Naive thymus-derived CD4-positive, alpha-beta T cell (primary cell): ENCODE data around the gene TFRC. TPM values are rescaled to one million over a fixed set of nuclear protein-coding genes. Genes with fewer than 3 reads are reported as not detected.

Experiments
- ATAC-seq: fragments of 150-1000 bp; cut with Tn5 transposase; 2 replicates; pipeline ENCODE4 v1.10.0; 2021; ENCODE audit warnings: mild to moderate bottlenecking, moderate library complexity
- CTCF ChIA-PET: fragments of 350-600 bp; sonication (Branson Sonifier 250); formaldehyde crosslinking; loops from one replicate; lab custom pipeline; 2021; ENCODE audit warnings: antibody characterized with exemption; lab: Charles Lee
- POLR2A ChIA-PET: fragments of 350-600 bp; sonication (Branson Sonifier 250); formaldehyde crosslinking; loops from one replicate; lab custom pipeline; 2021; ENCODE audit warnings: antibody characterized with exemption, inconsistent platforms; lab: Charles Lee
- DNase-seq, 9 donors: peaks; one replicate each; pipeline versions ENCODE4 v3.0.0 to v3.0.0-alpha.2; 2020 to 2022; ENCODE audit warnings: mixed read lengths in 1 of 9
- H3K27ac ChIP-seq: one replicate; pipeline ENCODE4 v1.7.0; 2013; ENCODE audit warnings: mild to moderate bottlenecking, low read depth, low read length, moderate library complexity
- H3K27me3 ChIP-seq, 2 donors: one replicate each; pipeline ENCODE4 v1.7.0; 2013; ENCODE audit warnings: low read length in 2 of 2, mild to moderate bottlenecking in 2 of 2, moderate library complexity in 2 of 2; ENCODE audit not compliant: control insufficient read depth in 2 of 2, insufficient read depth in 2 of 2
- H3K36me3 ChIP-seq, 3 experiments: 1 replicate in 2 of 3; 2 replicates in 1 of 3; pipeline ENCODE4 v1.7.0; 2013; ENCODE audit warnings: low read length in 3 of 3, mild to moderate bottlenecking in 3 of 3, moderate library complexity in 1 of 3; ENCODE audit not compliant: insufficient read depth in 3 of 3, control insufficient read depth in 2 of 3
- H3K4me1 ChIP-seq, 2 donors: one replicate each; pipeline ENCODE4 v1.7.0; 2013; ENCODE audit warnings: low read length in 2 of 2, mild to moderate bottlenecking in 2 of 2, moderate library complexity in 1 of 2; ENCODE audit not compliant: control insufficient read depth in 2 of 2, insufficient read depth in 2 of 2
- H3K4me3 ChIP-seq: 2 replicates; pipeline ENCODE4 v1.7.0; 2013; ENCODE audit warnings: mild to moderate bottlenecking, low read length
- H3K9me3 ChIP-seq, 3 experiments: 1 replicate in 2 of 3; 2 replicates in 1 of 3; pipeline ENCODE4 v1.7.0; 2013; ENCODE audit warnings: low read length in 3 of 3; ENCODE audit not compliant: control insufficient read depth in 2 of 3
- H3K27ac Mint-ChIP-seq, 9 donors: one replicate each; pipeline ENCODE4 v1.8.0; 2020 to 2022; ENCODE audit warnings: mixed read lengths in 9 of 9, mild to moderate bottlenecking in 8 of 9, moderate library complexity in 5 of 9, inconsistent platforms in 2 of 9
- H3K27me3 Mint-ChIP-seq, 5 donors: one replicate each; pipeline ENCODE4 v1.8.0; 2021 to 2022; ENCODE audit warnings: mixed read lengths in 5 of 5, mild to moderate bottlenecking in 1 of 5
- H3K36me3 Mint-ChIP-seq, 5 donors: one replicate each; pipeline ENCODE4 v1.8.0; 2020 to 2022; ENCODE audit warnings: mixed read lengths in 5 of 5, mild to moderate bottlenecking in 3 of 5, inconsistent platforms in 1 of 5
- H3K4me1 Mint-ChIP-seq, 7 donors: one replicate each; pipeline ENCODE4 v1.8.0; 2020 to 2022; ENCODE audit warnings: mixed read lengths in 7 of 7, mild to moderate bottlenecking in 3 of 7, inconsistent platforms in 1 of 7
- H3K4me3 Mint-ChIP-seq, 10 donors: one replicate each; pipeline ENCODE4 v1.8.0; 2020 to 2022; ENCODE audit warnings: mild to moderate bottlenecking in 10 of 10, mixed read lengths in 10 of 10, moderate library complexity in 6 of 10, inconsistent platforms in 2 of 10
- H3K9me3 Mint-ChIP-seq, 11 donors: one replicate each; pipeline ENCODE4 v1.8.0; 2020 to 2022; ENCODE audit warnings: mixed read lengths in 11 of 11, mild to moderate bottlenecking in 4 of 11, inconsistent platforms in 1 of 11, moderate library complexity in 1 of 11
- intact Hi-C, 2 donors: fragments of 100-400 bp; cut with micrococcal nuclease; formaldehyde crosslinking; loops; one replicate each; pipeline ENCODE4 v1.15.1; 2023
- polyA plus RNA-seq, 2 donors: library from polyadenylated mRNA; unstranded; fragments of 300-500 nt; fragmentation: Illumina TruSeq; gene quantifications; one replicate each; pipeline ENCODE4 v1.2.3, GENCODE V29; 2021
- total RNA-seq, 6 experiments: library from RNA in 5 of 6; stranded (reverse) in 5 of 6; gene quantifications; 1 replicate in 5 of 6; 2 replicates in 1 of 6; pipeline ENCODE4 v1.2.3 and lab custom pipeline; 2021 to 2026

TFRC gene
- total and polyA plus RNA-seq, 7 experiments from 2014 or later, result 12.6 to 417 (median 60.2) TPM

- CTCF ChIA-PET, result no interaction called here
- peak; percentile 85 for ATAC-seq
Measured at GRCh38 chr3:196055683-196056270, 26.1 kb downstream of the TFRC start.

GRCh38 chr3:196055240-196055639, 26.6 kb downstream of the TFRC start:
- Histone ChIP-seq H3K27me3 (no peaks in the 10 kb centered on the region), H3K36me3 (peaks cover 47 to 91% (median 67%) of the 10 kb centered on the region in 3 experiments), H3K9me3 (no peaks in the 10 kb centered on the region), H3K4me1 (no peaks in the 10 kb centered on the region), H3K27ac (no peak overlapping the region), H3K4me3 (no peak overlapping the region)
- no peaks in the 10 kb centered on the region for H3K9me3 Mint-ChIP-seq
- intact Hi-C loops, result no loop called here
- POLR2A ChIA-PET, result no interaction called here
- H3K36me3 Mint-ChIP-seq, result peaks cover 6 to 54% (median 42%) of the 10 kb centered on the region in 5 donors
- DNase-seq (no peak), ATAC-seq (no peak)
- CTCF ChIA-PET, result no interaction called here
- H3K4me3 Mint-ChIP-seq, result no peak overlapping the region
- peaks cover 0 to 4% (median 0%) of the 10 kb centered on the region in 7 donors for H3K4me1 Mint-ChIP-seq
- H3K27ac Mint-ChIP-seq, result no peak overlapping the region
- no peaks in the 10 kb centered on the region for H3K27me3 Mint-ChIP-seq

More at GRCh38 chr3:196055683-196056270, 26.1 kb downstream of the TFRC start:
- Histone ChIP-seq H3K27ac (no peak overlapping the region), H3K36me3 (peaks cover 44 to 89% (median 64%) of the 10 kb centered on the region in 3 experiments), H3K4me3 (no peak overlapping the region), H3K27me3 (no peaks in the 10 kb centered on the region), H3K4me1 (no peaks in the 10 kb centered on the region), H3K9me3 (no peaks in the 10 kb centered on the region)
- peaks cover 0 to 5% (median 0%) of the 10 kb centered on the region in 7 donors for H3K4me1 Mint-ChIP-seq
- intact Hi-C loops, result no loop called here
- no peaks in the 10 kb centered on the region for H3K9me3 Mint-ChIP-seq
- no peaks in the 10 kb centered on the region for H3K27me3 Mint-ChIP-seq
- H3K36me3 Mint-ChIP-seq, result peaks cover 8 to 56% (median 44%) of the 10 kb centered on the region in 5 donors
- no peak for DNase-seq
- POLR2A ChIA-PET, result interaction anchor here (0.6 kb wide), 1 partner anchor 17 kb away, joined by 4 read pairs; no protein-coding TSS in a partner anchor
- no peak overlapping the region for H3K27ac Mint-ChIP-seq
- H3K4me3 Mint-ChIP-seq, result no peak overlapping the region

GRCh38 chr3:196054661-196055060, 27.2 kb downstream of the TFRC start:
- H3K27ac Mint-ChIP-seq, result peak overlapping the region in 1 of 9 donors; percentile 4

GRCh38 chr3:196053487-196053886, 28.4 kb downstream of the TFRC start:
- peak overlapping the region in 2 of 9 donors; percentile 28 to 56 for H3K27ac Mint-ChIP-seq

More at GRCh38 chr3:196054661-196055060, 27.2 kb downstream of the TFRC start:
- ChIA-PET POLR2A (no interaction called here), CTCF (no interaction called here)
- ATAC-seq (no peak), DNase-seq (no peak)
- Mint-ChIP-seq H3K27me3 (no peaks in the 10 kb centered on the region), H3K36me3 (peaks cover 3 to 53% (median 37%) of the 10 kb centered on the region in 5 donors), H3K4me1 (peaks cover 0 to 8% (median 0%) of the 10 kb centered on the region in 7 donors), H3K9me3 (no peaks in the 10 kb centered on the region), H3K4me3 (no peak overlapping the region)
- intact Hi-C loops, result no loop called here
- Histone ChIP-seq H3K4me3 (no peak overlapping the region), H3K4me1 (no peaks in the 10 kb centered on the region), H3K27ac (no peak overlapping the region), H3K9me3 (no peaks in the 10 kb centered on the region), H3K36me3 (peaks cover 50 to 91% (median 68%) of the 10 kb centered on the region in 3 experiments), H3K27me3 (no peaks in the 10 kb centered on the region)

GRCh38 chr3:196051282-196052076, 30.4 kb downstream of the TFRC start:
- Mint-ChIP-seq H3K4me1 (peaks cover 0 to 13% (median 0%) of the 10 kb centered on the region in 7 donors), H3K9me3 (no peaks in the 10 kb centered on the region), H3K36me3 (peaks cover 11 to 55% (median 29%) of the 10 kb centered on the region in 5 donors), H3K27me3 (no peaks in the 10 kb centered on the region), H3K27ac (peak overlapping the region in 2 of 9 donors; percentile 10 to 36), H3K4me3 (no peak overlapping the region)
- CTCF ChIA-PET, result no interaction called here
- intact Hi-C loops, result no loop called here
- H3K27ac ChIP-seq, result no peak overlapping the region
- no peaks in the 10 kb centered on the region for H3K27me3 ChIP-seq
- H3K36me3 ChIP-seq, result peaks cover 38 to 80% (median 61%) of the 10 kb centered on the region in 3 experiments
- no peaks in the 10 kb centered on the region for H3K4me1 ChIP-seq
- POLR2A ChIA-PET, result no interaction called here
- no peaks in the 10 kb centered on the region for H3K9me3 ChIP-seq
- ATAC-seq (no peak), DNase-seq (no peak)
- no peak overlapping the region for H3K4me3 ChIP-seq

More at GRCh38 chr3:196053487-196053886, 28.4 kb downstream of the TFRC start:
- Mint-ChIP-seq H3K4me1 (peaks cover 0 to 14% (median 0%) of the 10 kb centered on the region in 7 donors), H3K36me3 (peaks cover 4 to 63% (median 43%) of the 10 kb centered on the region in 5 donors), H3K4me3 (no peak overlapping the region), H3K9me3 (no peaks in the 10 kb centered on the region), H3K27me3 (no peaks in the 10 kb centered on the region)
- no peak for ATAC-seq
- ChIA-PET CTCF (no interaction called here), POLR2A (interaction anchor here (1.0 kb wide), 1 partner anchor 126 kb away, joined by 4 read pairs; no protein-coding TSS in a partner anchor)
- Histone ChIP-seq H3K27ac (no peak overlapping the region), H3K4me1 (no peaks in the 10 kb centered on the region), H3K4me3 (no peak overlapping the region), H3K9me3 (no peaks in the 10 kb centered on the region), H3K27me3 (no peaks in the 10 kb centered on the region), H3K36me3 (peaks cover 52 to 97% (median 75%) of the 10 kb centered on the region in 3 experiments)
- no peak for DNase-seq
- intact Hi-C loops, result no loop called here

- intact Hi-C loops, result no loop called here
- POLR2A ChIA-PET, result no interaction called here
- Mint-ChIP-seq H3K27me3 (no peaks in the 10 kb centered on the region), H3K36me3 (peaks cover 11 to 57% (median 29%) of the 10 kb centered on the region in 5 donors), H3K27ac (peak overlapping the region in 1 of 9 donors; percentile 36), H3K9me3 (no peaks in the 10 kb centered on the region), H3K4me3 (no peak overlapping the region), H3K4me1 (peaks cover 0 to 13% (median 0%) of the 10 kb centered on the region in 7 donors)
- no peaks in the 10 kb centered on the region for H3K9me3 ChIP-seq
- no peak overlapping the region for H3K4me3 ChIP-seq
- no peaks in the 10 kb centered on the region for H3K4me1 ChIP-seq
- CTCF ChIA-PET, result interaction anchor here (0.6 to 0.7 kb wide), 2 partner anchors 47 to 480 kb away, joined by 3 read pairs; no protein-coding TSS in a partner anchor
- DNase-seq, result no peak
- no peak for ATAC-seq
- H3K36me3 ChIP-seq, result peaks cover 30 to 71% (median 54%) of the 10 kb centered on the region in 3 experiments
- no peaks in the 10 kb centered on the region for H3K27me3 ChIP-seq
- no peak overlapping the region for H3K27ac ChIP-seq
Measured at GRCh38 chr3:196050597-196050996, 31.3 kb downstream of the TFRC start.
